Stomach (tissue), 9 donors: Measurements from ENCODE around the gene ANGEL1. TPM values are rescaled to one million over a fixed set of nuclear protein-coding genes. Genes with fewer than 3 reads are reported as not detected.

Experiments used
- DNase-seq, 2 donors: peaks; one replicate each; pipeline versions ENCODE4 v3.0.0 to v3.0.0-alpha.2; 2013 to 2019
- H3K27ac ChIP-seq, 5 donors: fragments of 200-600 bp in 4 of 5; sonication (generic) in 4 of 5; one replicate each; pipeline ENCODE4 v1.5.1; 2013 to 2019; ENCODE audit warnings: mild to moderate bottlenecking in 1 of 5, moderate library complexity in 1 of 5
- H3K27me3 ChIP-seq, 3 donors: fragments of 200-600 bp; sonication (generic); one replicate each; pipeline ENCODE4 v1.5.1; 2017 to 2019; ENCODE audit warnings: mixed run types in 1 of 3
- H3K36me3 ChIP-seq, 4 donors: fragments of 200-600 bp; sonication (generic); 1 replicate in 3 of 4; 2 replicates in 1 of 4; pipeline ENCODE4 v1.5.1; 2016 to 2019
- H3K4me1 ChIP-seq, 4 donors: fragments of 200-600 bp; sonication (generic); one replicate each; pipeline ENCODE4 v1.5.1; 2016 to 2019
- H3K4me3 ChIP-seq, 4 donors: fragments of 200-600 bp; sonication (generic) in 3 of 4; one replicate each; pipeline ENCODE4 v1.5.1; 2016 to 2019; ENCODE audit warnings: mild to moderate bottlenecking in 1 of 4
- H3K9me3 ChIP-seq, 4 donors: fragments of 200-600 bp; sonication (generic); one replicate each; pipeline ENCODE4 v1.5.1; 2016 to 2019
- CTCF ChIP-seq, 7 experiments: fragments of 450-650 bp in 4 of 7; fragments of 200-600 bp in 3 of 7; sonication (generic) in 3 of 7; IDR thresholded peaks; one replicate each; pipeline ENCODE4 v1.5.1; 2016 to 2019; ENCODE audit warnings: antibody characterized with exemption in 7 of 7, control low read depth in 2 of 7, mild to moderate bottlenecking in 1 of 7
- EP300 ChIP-seq: sonication (generic); formaldehyde crosslinking; IDR thresholded peaks from one replicate; pipeline ENCODE4 v1.6.1; 2017; ENCODE audit warnings: antibody characterized with exemption
- POLR2A ChIP-seq, 4 donors: fragments of 450-650 bp; IDR thresholded peaks; one replicate each; pipeline ENCODE4 v1.6.1; 2016; ENCODE audit warnings: antibody characterized with exemption in 4 of 4, control low read depth in 2 of 4, mild to moderate bottlenecking in 1 of 4, moderate library complexity in 1 of 4
- POLR2AphosphoS5 ChIP-seq, 3 donors: sonication (generic); formaldehyde crosslinking; IDR thresholded peaks; one replicate each; pipeline ENCODE4 v1.6.1; 2016; ENCODE audit warnings: antibody characterized with exemption in 3 of 3
- WGBS, 5 donors: extraction: QIAGEN DNeasy Blood & Tissue Kit in 3 of 5; methylation state at CpG; one replicate each; pipeline versions ENCODE4 v1.1.5 to v1.1.7; 2013 to 2018; 5-methylcytosine and 5-hydroxymethylcytosine counted together
- intact Hi-C: fragments of 100-400 bp; cut with DNase I; formaldehyde crosslinking; loops from one replicate; pipeline ENCODE4 v1.15.1; 2023; ENCODE audit warnings: low total_unique reads
- polyA plus RNA-seq, 3 donors: library from polyadenylated mRNA; stranded (reverse); fragments of 200-250 nt; gene quantifications; one replicate each; pipeline ENCODE4 v1.2.3, GENCODE V29; 2013
- total RNA-seq, 5 donors: library from RNA; depleted of rRNA; stranded (reverse); fragments of >200 nt; gene quantifications; one replicate each; pipeline versions ENCODE4 v1.1.0 to v1.2.3, GENCODE V29; 2014 to 2016
- donor health status: healthy with polysubstance abuse.
- donor health status: Bipolar disorder and iron deficiency.
- donor health status: healthy.

ANGEL1 gene
- total and polyA plus RNA-seq, 8 donors: 2.3 to 32.6 (median 12.7) TPM

- 20 to 34% (median 28%) methylated on average over 3 of the region's 3 CpGs for WGBS, 5 donors
- H3K9me3 ChIP-seq: no peaks in the 10 kb centered on the region
- no peak for TF ChIP-seq EP300
- TF ChIP-seq POLR2A (IDR thresholded peaks at IDR 0.05): no peak
- no peak for TF ChIP-seq POLR2AphosphoS5 (IDR thresholded peaks at IDR 0.05)
- no peak for TF ChIP-seq CTCF (IDR thresholded peaks at IDR 0.05)
- H3K27ac ChIP-seq: peak overlapping the region in 3 of 5 donors; percentile 88 to 92 (median 91)
- peaks cover 11 to 34% (median 21%) of the 10 kb centered on the region in 4 donors for H3K4me1 ChIP-seq
- intact Hi-C loops: no loop called here
- H3K36me3 ChIP-seq: peaks cover 22 to 38% (median 37%) of the 10 kb centered on the region in 4 donors
- no peaks in the 10 kb centered on the region for H3K27me3 ChIP-seq
- DNase-seq: no peak
- H3K4me3 ChIP-seq: peak overlapping the region in 2 of 4 donors; percentile 85 to 89
These were observed 2.2 kb downstream of the ANGEL1 start for GRCh38 chr14:76810525-76810924.

GRCh38 chr14:76808990-76809389 is 3.7 kb downstream of the ANGEL1 start:
- intact Hi-C loops: no loop called here
- DNase-seq: no peak
- 95 to 100% (median 97%) methylated on average over 3 to 4 of the region's 4 CpGs for WGBS, 5 donors
- Histone ChIP-seq H3K27ac (no peak overlapping the region), H3K4me3 (no peak overlapping the region), H3K4me1 (peaks cover 11 to 41% (median 21%) of the 10 kb centered on the region in 4 donors), H3K27me3 (no peaks in the 10 kb centered on the region), H3K36me3 (peaks cover 22 to 52% (median 51%) of the 10 kb centered on the region in 4 donors), H3K9me3 (no peaks in the 10 kb centered on the region)
- TF ChIP-seq EP300 (no peak), POLR2A (IDR thresholded peaks at IDR 0.05) (no peak), CTCF (IDR thresholded peaks at IDR 0.05) (no peak), POLR2AphosphoS5 (IDR thresholded peaks at IDR 0.05) (no peak)

GRCh38 chr14:76808011-76808410 is 4.7 kb downstream of the ANGEL1 start:
- 83 to 100% (median 90%) methylated on average over 1 of the region's 1 CpG for WGBS, 5 donors
- Histone ChIP-seq H3K36me3 (peaks cover 31 to 62% (median 60%) of the 10 kb centered on the region in 4 donors), H3K4me1 (peaks cover 9 to 37% (median 18%) of the 10 kb centered on the region in 4 donors)

GRCh38 chr14:76806446-76806845 is 6.2 kb downstream of the ANGEL1 start:
- no peak for TF ChIP-seq POLR2A (IDR thresholded peaks at IDR 0.05)
- TF ChIP-seq POLR2AphosphoS5 (IDR thresholded peaks at IDR 0.05): no peak
- no peak for TF ChIP-seq EP300
- no peak for TF ChIP-seq CTCF (IDR thresholded peaks at IDR 0.05)
- H3K4me3 ChIP-seq: no peak overlapping the region
- no peak overlapping the region for H3K27ac ChIP-seq
- H3K36me3 ChIP-seq: peaks cover 36 to 77% (median 76%) of the 10 kb centered on the region in 4 donors
- H3K9me3 ChIP-seq: no peaks in the 10 kb centered on the region
- WGBS, 5 donors: 92 to 97% (median 95%) methylated on average over 12 of the region's 12 CpGs
- DNase-seq: no peak
- no peaks in the 10 kb centered on the region for H3K27me3 ChIP-seq
- peaks cover 7 to 28% (median 13%) of the 10 kb centered on the region in 4 donors for H3K4me1 ChIP-seq
- intact Hi-C loops: no loop called here

More at GRCh38 chr14:76808011-76808410, 4.7 kb downstream of the ANGEL1 start:
- no peaks in the 10 kb centered on the region for H3K9me3 ChIP-seq
- no peak for DNase-seq
- H3K27me3 ChIP-seq: no peaks in the 10 kb centered on the region
- no peak overlapping the region for H3K4me3 ChIP-seq
- intact Hi-C loops: no loop called here
- no peak overlapping the region for H3K27ac ChIP-seq
- TF ChIP-seq EP300 (no peak), CTCF (IDR thresholded peaks at IDR 0.05) (no peak)
